Activated CD4-positive, alpha-beta T cell treated with anti-CD3 and anti-CD28 coated beads, Interleukin-2, Interleukin-4, amounts not matched to agents 100 ng/mL and 50 ng/mL, durations not matched to agents 16 hours and 8 hours (primary cell): ENCODE data around the gene BRF1.

Source experiments
- DNase-seq: peaks from one replicate; pipeline ENCODE4 v3.0.0-alpha.2; 2020; ENCODE audit warnings: low spot score

Gene BRF1

DNA sequence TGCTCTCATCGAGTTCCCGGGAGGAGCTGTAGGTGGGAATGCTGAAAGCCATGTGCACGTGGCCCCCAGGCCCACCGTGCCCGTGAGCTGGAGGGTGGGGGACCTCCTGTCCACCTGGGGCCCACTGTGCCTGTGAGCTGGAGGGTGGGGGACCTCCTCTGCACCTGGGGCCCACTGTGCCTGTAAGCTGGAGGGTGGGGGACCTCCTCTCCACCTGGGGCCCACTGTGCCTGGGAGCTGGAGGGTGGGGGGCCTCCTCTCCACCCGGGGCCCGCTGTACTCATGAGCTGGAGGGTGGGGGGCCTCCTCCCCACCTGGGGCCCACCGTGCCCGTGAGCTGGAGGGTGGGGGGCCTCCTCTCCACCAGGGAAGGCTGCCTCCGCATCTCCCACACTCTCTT is 105.8 kb downstream of the BRF1 start:
- DNase-seq = no peak

DNA sequence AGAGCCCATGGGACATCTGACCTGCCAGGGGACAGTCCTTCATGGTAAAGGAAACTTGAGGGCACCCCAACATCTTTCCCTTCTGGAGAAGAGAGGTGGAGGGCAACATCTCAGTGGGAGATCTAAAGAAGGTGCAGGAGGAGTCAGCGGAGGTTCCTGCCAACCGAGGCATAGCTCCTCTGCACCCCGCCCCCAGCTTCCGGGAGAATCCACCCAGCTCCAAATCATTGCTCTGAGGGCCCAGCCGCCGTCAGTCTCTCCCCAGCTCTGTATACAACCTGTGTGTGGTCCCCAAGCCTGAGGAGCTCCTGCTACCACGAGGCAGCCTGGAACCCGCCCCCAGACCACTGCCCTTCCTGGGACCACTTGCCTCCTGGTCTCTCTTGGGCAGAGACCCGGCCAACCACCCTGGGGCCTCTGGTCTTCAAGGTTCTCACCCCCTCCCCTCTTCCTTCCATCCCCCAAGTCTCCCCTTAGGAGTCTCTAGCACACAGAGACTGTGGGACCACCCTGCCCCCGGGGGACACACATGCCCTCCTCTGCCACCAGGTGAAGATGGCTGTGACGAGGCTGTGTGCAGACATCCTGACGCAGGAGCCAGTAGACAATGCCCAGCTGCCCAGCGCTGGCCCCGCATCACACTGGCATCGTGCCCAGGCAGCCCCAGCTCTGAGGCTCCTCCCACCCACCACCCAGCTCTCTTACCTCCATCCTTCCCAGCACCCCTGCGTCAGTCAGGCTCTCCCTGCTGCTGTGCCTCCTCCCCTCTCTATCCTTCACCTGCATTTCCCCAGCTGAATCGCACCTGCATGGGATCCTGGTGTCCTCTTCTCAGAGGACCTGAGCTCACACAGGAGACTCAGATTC is 106.7 kb downstream of the BRF1 start:
- DNase-seq = no peak

DNA sequence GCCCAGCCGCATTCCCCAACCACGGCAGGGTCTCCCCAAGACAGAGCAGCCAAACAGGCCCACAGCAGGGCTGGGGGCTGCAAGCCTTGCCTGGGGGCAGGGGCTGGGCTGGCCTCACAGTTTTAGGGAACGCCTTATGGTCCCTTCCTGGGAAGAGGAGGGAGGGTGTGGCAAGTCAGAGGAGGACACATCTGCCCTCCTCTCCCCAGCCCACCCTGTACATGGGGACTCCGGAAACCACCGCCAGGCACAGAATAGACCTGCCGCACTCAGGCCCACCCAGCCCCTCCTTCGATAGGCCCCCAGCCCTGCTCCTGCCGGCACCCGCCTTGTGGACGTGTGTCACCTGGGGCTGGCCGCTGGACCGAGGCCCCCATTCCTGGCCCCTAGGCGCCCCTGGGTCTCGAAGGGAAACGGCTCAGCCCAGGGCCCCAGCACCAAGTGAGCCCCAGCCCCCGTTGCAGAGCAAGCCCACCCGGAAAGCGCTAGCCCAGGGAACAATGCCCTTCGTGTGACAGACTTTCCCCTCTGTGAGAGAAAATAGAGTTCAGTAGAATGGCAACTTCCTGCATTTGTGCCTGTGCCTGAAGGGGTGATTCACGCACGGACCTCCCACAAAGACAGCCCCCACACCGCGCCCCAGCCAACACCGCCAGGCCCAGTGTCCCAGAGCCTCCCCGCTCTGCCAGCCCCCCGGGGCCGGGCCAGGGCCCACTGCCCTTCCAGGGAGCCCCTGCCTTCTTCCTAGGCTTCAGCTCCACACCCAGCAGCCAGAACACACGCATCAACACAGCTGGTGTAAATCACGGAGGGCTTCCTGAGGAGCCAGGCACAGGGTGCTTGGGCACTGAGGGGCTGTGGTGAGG is 107.7 kb downstream of the BRF1 start:
- no peak for DNase-seq

DNA sequence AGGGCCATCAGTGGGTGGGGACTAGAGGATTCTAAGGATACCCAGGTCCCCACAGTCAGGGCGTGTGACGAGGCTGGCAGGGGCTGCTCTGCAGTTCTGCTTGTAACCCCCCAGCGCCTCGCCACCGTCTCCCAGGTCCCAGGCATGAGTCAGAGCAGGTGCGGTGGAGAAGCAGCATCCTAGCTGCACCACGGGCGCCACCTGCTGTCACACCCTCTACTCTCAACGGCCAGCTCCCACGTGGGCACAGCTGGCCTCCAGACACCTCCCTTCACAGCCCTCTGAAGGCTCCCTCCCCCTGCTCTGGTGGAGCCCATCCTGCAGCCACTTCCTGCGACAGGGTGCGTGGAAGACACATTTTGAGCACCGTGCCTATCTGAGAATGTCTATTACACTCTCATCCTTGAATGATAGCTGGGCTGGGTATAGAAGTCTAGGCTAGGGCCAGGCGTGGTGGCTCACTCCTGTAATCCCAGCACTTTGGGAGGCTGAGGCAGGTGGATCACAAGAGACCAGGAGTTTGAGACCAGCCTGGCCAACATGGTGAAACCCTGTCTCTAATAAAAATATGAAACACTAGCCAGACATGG is 112.8 kb downstream of the BRF1 start:
- DNase-seq = no peak

DNA sequence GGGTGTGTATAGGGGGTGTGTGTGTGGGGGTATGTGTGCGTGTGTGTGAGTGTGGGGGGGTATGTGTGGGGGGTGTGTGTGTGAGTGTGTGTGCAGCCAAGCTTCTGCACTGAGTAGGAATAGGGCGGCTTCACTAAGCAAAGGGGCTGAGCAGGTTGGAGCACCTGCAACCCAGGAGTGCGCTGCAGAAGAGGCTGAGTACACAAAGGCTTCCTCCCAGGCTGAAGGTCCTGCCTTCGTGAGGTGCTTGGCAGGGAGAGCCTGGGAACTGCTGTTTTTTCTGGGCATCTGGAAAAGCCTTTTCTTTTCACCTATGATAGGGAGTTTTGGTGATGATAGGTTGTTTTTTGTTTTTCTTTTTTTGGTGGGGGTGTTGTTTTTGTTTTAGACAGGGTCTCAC is 113.7 kb downstream of the BRF1 start:
- no peak for DNase-seq

DNA sequence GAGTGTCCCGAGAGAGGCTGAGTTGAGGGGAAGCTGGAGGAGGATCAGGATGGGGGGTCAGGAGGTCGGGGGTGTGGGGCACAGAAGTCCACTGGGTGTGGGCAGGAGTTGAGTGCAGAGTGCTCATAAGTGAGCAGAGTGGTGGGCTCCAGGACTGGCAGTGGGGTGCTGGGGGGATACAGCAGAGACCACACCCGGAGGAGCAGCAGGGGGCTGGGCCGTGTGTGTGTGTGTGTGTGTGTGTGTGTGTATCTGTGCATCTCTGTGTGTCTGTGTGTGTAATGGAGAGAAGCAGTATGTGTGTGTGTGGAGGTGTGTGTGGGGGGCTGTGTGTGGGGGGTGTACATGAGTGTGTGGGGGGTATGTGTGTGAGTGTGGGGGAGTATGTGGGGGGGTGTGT is 114.8 kb downstream of the BRF1 start:
- no peak for DNase-seq

DNA sequence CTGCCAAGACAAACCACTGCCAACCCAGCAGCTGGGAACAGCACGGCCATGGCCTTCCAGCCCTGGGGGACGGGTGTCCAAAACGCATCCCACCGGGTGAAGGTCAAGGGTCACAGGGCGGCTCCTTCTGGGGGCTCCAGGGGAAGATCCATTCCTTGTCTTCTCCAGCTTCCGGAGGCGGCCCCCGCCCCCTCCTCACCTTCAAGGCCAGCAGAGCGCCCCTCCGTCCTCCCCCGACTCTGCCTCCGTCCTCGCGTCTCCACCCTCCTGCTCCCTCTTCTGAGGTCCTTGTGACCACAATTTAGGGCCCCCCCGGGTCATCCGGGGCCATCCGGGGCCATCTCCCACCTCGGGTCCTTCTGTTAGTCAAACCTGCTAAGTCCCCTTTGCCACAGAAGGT is 115.8 kb downstream of the BRF1 start:
- DNase-seq = no peak

DNA sequence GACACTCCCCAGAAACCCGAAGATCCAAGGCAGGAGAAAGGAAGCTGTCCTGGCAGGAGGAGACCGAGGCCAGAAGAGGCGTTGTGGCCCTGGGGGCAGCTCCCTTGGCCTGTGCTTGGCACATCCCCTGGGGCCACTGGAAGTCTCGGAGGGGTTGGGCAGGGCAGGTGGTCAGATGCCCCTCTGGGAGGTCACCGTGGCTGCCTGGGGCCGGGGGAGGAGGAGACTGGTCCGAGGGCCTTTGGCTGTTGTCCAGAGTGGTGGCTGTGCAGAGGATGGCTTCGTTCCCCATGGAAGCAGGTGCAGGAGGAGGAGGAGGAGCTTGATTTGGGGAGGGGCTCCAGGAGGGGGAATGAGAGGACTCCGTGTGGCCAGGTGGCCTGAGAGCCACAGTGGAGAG is 116.3 kb downstream of the BRF1 start:
- no peak for DNase-seq

DNA sequence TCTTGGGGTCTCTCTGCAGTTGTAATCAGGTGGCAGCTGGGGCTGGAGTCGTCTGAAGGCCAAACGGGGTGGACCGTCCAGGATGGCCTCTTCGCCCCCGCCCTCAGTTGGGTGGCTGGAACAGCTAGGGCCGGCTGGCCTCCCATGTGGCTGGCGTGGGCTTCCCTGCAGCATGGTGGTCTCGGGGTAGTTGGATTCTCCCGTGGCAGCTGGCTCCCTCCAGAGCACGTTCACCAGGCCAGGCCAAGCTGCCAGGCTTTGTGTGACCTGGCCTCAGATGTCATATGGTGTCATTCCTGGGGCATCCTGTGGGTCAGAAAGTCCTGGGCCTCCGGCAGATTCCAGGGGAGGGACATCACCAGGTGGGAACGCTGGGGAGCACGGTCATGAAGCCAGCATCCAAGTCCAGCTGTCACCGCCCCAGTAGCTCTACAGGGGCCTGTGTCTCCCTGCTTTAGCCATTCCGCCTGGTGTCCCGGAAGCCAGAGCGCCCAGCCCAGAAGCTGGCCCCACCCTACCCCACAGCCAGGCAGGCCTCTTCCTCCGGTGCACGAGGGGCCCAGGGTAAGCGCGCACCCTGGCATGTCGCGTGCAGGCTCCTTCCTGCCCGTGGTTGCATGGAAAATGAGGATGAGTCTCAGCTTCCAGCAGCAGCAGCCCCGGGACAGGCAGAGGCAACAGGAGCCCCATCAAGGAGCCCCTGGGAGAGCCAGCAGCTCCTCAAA is 118.3 kb downstream of the BRF1 start:
- no peak for DNase-seq

DNA sequence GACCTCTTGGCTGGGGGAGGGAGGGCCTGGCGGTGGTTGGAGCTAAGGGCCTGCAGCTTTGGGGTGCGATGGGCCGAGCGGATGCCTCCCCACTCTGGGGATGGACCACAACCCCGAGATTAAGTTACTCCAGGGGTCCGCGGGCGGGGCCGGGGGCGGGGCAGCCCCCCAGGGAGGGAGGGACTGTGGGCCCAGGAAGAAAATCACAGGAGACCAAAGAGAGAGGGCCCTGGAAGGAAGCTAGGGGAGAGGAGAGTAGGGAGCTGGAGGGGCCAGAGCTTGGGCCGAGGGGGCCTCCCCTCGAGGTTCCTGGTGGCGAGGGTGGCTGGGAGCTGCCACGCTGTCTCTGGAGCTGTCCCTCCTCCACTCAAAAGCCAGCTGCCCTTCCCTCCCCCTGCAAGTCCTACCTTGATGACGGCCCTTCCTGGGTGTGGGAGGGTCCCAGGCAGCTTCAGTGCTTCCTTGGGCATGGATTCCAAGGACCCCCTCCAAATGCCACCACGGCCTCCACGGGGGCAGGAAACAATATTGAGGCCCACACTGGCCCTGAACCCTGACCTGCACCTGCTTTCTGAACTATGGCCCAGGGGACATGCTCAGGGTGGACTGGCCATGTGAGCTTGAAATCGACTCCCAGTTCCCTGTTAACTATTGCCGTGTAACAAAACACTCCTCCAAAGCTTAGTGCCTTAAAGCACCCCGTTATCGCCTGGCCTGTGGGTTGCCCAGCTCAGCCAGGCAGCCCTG is 119.1 kb downstream of the BRF1 start:
- DNase-seq = no peak

DNA sequence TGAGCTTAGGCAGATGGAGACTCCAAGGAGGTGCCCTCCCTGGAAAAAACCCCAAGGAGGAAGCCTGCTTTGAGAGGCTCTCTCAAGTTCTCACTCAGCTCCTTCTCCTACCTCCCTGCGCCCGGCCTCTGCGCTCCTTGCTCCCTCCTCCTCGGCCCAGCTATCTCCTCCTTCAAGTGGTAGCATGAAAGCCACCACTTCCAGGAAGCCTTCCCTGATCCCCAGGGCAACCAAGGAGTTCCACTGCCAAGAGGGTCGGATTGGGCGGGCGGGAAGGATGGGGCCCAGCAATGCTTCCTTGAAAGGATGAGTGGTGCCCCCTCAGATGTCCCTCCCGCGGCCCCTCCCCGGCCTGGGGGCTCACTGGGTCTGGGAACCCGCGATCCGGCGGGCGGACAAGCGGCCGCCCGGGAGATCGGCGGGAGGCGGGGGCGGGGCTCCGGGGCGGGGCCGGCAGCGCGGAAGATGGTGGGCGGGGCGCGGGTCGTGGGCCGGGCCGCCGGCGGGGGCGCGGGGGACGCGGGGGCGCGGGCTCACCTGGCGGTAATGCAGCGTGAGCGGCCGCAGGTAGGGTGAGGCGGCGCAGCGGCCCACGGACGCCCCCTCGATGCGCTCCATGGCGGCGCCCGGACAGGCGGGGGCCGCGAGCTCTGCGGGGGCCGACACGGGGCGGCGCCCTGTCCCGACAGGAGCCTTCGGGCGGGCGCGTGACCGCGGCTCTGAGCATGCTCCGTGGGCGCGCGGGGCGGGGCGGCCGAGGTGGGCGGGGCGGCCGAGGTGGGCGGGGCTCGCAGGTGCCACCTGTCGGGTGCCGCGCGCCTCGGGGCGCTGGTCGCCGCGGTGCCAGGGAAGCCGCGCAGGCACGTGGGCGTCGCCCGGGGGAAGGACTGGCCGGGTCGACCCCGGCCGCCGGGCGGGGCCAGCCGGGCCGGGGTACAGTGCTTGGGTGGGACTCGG is 119.9 kb downstream of the BRF1 start, which contains the start of gene NUDT14:
Gene NUDT14 (minus strand): TSS at position 721 of the 957 bp plus-strand sequence. CDS start 103 bp downstream, at position 618.
- peak; percentile 80 for DNase-seq

DNA sequence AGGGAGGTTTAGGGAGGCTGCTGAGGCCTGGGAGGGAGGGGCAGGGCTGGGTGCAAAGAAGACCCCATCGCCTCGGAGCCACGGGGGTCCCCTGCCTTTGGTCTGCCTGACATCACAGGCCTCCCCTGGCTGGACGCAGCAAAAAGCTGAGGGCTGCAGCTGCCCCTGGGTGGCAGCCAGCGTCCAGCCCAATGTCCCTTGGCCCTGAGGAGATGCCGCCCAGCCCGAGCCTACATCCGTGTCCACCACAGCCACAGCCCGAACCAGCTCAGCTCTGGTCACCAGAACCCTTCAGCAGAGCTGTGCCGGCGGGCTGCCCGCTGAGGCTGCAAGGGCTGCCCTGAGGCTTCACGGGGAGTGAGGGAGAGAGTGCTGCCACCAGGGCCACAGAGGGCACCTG is 121.6 kb downstream of the BRF1 start:
- DNase-seq = no peak

DNA sequence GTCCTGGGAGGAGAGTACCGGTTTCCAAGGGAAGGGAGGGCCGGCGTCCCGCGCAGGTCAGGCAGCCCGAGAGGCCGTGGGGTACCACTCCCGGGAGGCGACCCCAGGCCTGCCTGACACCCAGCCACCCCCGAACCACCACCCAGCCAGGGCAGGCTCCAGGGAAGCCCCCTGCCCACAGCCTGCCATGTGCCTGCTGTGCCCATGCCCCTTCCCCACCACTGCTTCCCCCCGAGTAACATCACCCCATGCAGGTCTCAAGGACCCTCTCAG is 122.0 kb downstream of the BRF1 start:
- DNase-seq = no peak

DNA sequence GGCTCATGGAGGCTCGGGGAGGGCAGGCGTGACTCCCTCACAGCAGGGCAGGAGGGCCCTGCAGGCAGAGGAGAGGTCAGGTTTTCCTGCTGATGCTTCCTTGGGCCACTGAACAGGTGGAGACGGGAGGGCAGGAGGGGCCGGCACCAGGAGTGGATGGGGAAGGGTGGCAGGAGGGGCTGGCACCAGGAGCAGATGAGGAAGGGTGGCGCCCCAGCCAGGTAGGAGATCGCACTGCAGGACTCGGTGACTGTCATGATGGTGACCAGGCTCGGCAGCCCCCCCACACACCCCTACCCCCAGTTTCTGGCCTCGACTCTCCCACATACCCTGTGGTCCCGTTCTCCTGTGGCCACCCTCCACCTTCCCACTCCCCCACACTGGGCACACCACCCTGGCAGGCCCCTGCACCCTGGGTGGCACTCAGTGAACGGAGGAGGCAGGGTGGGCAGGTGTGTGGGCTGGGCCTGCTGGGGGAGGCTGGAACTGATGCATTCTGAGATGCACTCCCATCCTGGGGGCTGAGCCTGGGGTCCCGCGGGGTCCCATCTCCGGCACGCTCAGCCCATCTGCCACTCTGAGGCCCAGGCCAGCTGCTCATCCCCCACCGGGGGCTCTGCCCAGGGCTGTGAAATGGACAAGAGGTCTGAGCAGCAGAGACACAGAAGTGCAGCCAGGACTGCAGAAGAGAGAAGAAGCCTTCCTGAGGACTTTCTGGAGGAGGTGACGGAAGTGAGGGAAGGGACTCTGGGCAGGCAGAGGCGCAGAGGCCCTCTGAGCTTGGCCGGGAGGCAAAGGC is 122.5 kb downstream of the BRF1 start:
- no peak for DNase-seq

DNA sequence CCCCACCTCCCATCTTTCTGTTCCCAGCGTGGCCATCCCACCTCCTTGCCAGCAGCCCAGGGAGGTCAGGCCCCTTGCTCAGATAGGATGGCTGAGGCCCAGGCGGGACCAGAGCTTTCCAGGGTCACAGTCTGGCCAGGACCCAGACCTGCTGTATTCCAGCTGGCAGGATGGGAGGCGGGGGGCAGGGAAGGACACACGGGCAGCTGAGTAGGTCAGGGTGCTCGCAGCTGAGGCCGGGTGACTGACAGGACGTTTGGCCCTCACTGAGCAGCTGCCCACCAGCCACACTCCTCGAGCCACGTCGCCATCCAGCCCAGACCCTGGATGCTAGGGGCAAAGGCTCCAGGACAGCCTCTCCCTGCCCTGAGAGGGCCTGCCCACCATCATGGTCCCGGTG is 123.7 kb downstream of the BRF1 start:
- DNase-seq = no peak

DNA sequence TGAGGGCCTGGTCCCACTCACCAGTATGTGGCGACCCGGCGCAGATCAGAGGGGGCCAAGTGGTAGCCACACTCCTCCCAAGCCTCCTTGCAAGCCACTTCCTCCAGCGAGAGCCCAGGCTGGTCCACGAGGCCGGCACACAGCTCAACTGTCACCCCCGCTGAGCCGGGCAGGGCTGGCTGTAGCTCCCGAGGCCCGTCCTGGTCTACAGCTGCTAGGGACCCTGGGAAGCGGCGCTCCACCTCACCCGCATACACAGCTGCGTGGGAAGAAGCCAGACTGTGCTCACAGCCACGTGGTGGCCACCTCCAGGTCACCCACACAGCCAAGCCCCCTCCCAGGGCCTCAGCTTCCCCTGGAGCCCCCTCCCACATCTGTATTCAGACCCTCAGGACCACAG is 124.3 kb downstream of the BRF1 start:
- DNase-seq = no peak

DNA sequence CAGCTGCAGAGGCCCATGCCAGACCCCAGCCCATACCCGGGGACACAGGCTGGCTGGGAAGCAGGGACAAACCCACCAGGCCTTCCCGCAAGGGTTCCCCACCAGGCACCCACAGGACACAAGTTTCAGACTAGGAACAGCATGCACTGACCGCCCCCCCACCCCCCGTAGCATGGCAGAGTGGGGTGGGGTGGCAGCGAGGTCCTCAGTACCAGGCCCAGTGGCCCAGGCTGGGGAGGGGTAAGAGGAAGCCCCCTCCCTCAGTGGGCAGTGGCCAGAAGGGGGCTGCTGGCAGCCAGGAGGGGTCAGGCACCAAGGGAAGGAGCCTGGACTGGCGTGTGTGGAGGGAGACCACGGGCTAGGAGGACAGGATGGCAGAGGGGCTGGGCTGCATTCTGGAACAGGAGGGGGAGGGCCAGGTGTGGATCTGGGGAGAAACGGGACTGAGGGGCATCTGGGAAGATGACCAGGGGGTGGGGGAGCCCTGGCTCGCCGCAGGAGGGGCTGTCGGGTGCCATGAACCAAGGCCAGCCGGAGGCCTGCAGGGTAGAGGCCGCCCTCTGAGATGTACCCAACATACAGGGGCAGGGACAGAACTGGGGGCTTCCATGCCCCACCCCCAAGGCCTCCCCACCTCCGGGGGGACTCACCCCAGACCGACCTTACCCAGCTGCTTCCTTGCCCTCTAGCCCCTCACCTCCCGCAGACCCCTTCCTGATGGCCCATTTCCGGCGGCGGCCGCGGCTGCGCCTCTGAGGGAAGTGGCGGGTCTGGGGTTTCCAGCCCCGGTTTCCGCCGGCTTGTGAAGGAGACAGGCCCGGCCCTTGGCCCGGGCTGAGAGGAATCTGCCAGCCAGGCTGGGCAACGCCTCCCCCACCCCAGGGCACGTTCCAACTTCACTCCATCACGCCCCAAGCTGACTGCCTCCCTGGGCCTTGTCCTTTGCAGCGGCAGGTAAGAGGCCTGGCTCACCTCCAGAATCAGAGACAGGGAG is 126.6 kb downstream of the BRF1 start:
- DNase-seq = peak; percentile 39

DNA sequence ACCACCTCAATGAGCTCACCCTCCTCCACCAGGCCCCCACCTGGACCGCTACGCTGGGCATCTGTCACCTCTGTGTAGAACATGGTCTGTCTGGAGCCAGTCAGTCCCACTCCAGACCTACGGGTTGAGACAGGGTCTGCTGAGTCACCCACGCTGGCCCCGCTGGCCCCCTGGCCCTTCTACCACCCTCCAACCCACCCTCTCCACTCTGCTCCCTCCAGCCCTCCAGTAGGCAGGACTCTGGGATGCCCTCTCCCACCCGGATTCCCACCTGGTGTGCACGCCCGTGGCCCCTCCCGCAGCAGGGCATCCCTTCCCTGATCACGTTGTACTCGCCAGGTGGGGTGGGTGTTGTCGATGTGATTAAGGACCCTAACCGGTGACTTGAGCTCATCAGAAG is 127.7 kb downstream of the BRF1 start:
- no peak for DNase-seq
